Measurements from ENCODE around the gene SBK2.
"Not testable (repeated sequence)": the region's sequence is repeated elsewhere in the genome, so short reads cannot be mapped to it uniquely, and the experiment has no call there.

SBK2 gene

DNA sequence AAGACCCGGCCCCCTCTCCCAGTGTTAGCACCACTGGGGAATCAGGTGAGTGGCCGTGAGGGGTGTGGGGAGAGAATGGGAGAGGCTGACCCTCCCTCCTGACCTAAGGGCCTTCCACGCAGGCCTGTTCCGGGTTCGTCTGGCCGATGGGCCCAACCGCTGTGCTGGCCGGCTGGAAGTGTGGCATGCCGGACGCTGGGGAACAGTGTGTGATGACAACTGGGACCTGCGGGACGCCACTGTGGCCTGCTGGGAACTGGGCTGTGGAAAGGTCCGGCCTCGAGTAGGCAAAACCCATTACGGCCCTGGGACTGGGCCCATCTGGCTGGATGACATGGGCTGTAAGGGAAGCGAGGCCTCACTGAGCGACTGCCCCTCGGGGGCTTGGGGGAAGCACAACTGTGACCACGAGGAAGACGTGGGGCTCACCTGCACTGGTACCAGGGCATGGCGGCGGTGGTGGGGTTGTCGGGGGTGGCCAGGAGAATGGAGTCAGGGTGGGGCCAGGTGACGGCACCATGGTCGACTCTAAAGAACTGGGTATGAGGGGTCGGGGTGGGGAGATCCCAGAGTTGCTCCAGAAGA lies 36.5 kb downstream of the SBK2 start:
- Histone ChIP-seq H3K36me3 (no peaks in the 10 kb centered on the region), H3K9me3 (no peaks in the 10 kb centered on the region), H3K27me3 (peaks cover 15% of the 10 kb centered on the region), H3K27ac (no peak overlapping the region), H3K4me3 (ENCODE audit: low read depth in 1 of 2, low read length in 1 of 2) (no peak overlapping the region), H3K4me1 (ENCODE audit: control insufficient read depth in 1 of 2, insufficient read depth in 1 of 2, low read depth in 1 of 2, low read length in 1 of 2) (peaks cover 7 to 11% of the 10 kb centered on the region in 2 experiments)
- TF ChIP-seq, protein P1, sequence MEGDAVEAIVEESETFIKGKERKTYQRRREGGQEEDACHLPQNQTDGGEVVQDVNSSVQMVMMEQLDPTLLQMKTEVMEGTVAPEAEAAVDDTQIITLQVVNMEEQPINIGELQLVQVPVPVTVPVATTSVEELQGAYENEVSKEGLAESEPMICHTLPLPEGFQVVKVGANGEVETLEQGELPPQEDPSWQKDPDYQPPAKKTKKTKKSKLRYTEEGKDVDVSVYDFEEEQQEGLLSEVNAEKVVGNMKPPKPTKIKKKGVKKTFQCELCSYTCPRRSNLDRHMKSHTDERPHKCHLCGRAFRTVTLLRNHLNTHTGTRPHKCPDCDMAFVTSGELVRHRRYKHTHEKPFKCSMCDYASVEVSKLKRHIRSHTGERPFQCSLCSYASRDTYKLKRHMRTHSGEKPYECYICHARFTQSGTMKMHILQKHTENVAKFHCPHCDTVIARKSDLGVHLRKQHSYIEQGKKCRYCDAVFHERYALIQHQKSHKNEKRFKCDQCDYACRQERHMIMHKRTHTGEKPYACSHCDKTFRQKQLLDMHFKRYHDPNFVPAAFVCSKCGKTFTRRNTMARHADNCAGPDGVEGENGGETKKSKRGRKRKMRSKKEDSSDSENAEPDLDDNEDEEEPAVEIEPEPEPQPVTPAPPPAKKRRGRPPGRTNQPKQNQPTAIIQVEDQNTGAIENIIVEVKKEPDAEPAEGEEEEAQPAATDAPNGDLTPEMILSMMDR (IDR thresholded peaks at IDR 0.05), result no peak

DNA sequence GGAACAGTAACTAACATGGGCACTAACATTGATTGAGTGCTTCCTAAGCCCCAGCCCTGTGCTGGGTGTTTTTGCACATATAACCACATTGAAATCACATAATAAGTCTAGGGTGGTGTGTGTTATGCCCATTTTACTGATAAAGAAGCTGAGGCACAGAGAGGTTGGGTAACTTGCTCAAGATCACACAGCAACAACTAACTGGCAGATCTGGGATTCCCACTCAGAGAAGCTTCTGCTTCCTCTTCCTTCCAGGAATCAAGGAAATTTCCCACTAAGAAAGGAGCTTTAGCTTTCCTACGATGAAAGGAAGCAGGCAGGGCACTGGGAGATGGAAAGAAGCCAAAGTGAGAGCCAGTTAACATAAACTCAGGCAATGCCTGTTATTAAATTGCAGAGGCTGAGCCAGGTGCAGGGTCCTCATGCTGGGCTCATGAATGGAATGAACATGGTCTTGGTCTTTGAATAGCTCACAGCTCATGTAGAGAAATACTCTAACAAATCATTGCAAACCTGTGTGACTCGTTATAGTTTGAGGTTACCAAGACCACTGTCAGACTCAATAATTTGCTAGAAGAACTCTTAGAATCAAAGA lies 38.6 kb downstream of the SBK2 start:
- TF ChIP-seq, protein P1 (IDR thresholded peaks at IDR 0.05), result no peak
- Histone ChIP-seq H3K4me1 (ENCODE audit: control insufficient read depth in 1 of 2, insufficient read depth in 1 of 2, low read depth in 1 of 2, low read length in 1 of 2) (no peaks in the 10 kb centered on the region), H3K27ac (no peak overlapping the region), H3K27me3 (peaks cover 15% of the 10 kb centered on the region), H3K4me3 (ENCODE audit: low read depth in 1 of 2, low read length in 1 of 2) (no peak overlapping the region), H3K36me3 (no peaks in the 10 kb centered on the region), H3K9me3 (no peaks in the 10 kb centered on the region)

DNA sequence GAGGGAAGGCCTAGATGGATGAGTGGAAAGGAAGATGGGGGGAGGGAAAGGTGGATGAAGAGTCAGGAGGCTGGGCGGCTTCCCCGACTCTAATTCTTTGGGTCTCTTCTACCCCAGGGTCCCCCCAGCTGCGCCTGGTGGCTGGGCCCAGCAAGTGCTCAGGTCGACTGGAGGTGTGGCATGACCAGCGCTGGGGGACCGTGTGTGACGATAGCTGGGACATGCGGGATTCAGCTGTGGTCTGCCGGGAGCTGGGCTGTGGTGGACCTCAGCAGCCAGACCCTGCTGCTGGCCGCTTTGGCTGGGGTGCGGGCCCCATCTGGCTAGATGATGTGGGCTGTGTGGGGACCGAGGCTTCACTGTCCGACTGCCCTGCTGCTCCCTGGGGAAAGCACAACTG lies 39.2 kb downstream of the SBK2 start:
- Histone ChIP-seq H3K9me3 (no peaks in the 10 kb centered on the region), H3K27ac (no peak overlapping the region), H3K4me1 (ENCODE audit: control insufficient read depth in 1 of 2, insufficient read depth in 1 of 2, low read depth in 1 of 2, low read length in 1 of 2) (no peaks in the 10 kb centered on the region), H3K4me3 (ENCODE audit: low read depth in 1 of 2, low read length in 1 of 2) (no peak overlapping the region), H3K27me3 (peaks cover 21% of the 10 kb centered on the region), H3K36me3 (no peaks in the 10 kb centered on the region)
- TF ChIP-seq, protein P1 (IDR thresholded peaks at IDR 0.05), result no peak

GRCh38 chr19:55496820-55497219 lies 40.1 kb downstream of the SBK2 start:
- not testable (repeated sequence) for H3K36me3 ChIP-seq; H3K4me3 ChIP-seq (ENCODE audit: low read depth in 1 of 2, low read length in 1 of 2); H3K4me1 ChIP-seq (ENCODE audit: control insufficient read depth in 1 of 2, insufficient read depth in 1 of 2, low read depth in 1 of 2, low read length in 1 of 2); H3K27ac ChIP-seq; H3K9me3 ChIP-seq
- H3K27me3 ChIP-seq, result peaks cover 30% of the 10 kb centered on the region

DNA sequence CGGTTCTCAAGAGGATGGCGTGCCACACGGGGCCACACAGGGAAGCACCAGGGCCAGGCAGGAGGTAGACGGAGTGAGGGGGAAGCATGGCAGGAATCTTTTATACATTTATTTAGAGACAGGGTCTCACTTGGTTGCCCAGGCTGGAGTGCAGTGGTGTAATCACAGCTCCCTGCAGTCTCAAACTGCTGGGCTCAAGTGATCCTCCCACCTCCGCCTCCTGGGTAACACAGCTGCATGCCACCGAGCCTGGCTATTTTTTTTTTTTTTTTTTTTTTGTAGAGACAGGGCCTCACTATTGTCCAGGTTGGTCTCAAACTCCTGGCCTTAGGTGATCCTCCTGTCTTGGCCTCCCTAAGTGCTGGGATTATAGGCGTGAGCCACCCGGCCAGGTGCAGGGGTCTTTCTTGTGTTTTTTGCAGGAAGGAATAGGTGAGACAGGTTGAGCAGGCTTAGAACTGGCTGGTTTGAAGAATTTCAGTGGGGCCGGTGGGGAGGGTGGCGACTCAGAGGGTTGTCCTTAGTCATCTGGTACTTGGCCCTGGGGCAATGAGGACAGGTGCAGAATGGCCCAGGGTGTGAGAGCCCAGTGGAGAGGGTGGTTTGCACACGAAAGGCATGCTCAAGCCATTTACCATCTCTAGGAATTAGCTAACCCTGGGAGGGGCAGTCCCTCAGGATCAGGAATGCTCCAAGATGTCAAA lies 41.1 kb downstream of the SBK2 start:
- Histone ChIP-seq H3K36me3 (no peaks in the 10 kb centered on the region), H3K27me3 (peaks cover 40% of the 10 kb centered on the region), H3K27ac (no peak overlapping the region), H3K4me3 (ENCODE audit: low read depth in 1 of 2, low read length in 1 of 2) (no peak overlapping the region), H3K4me1 (ENCODE audit: control insufficient read depth in 1 of 2, insufficient read depth in 1 of 2, low read depth in 1 of 2, low read length in 1 of 2) (no peaks in the 10 kb centered on the region), H3K9me3 (no peaks in the 10 kb centered on the region)
- TF ChIP-seq, protein P1 (IDR thresholded peaks at IDR 0.05), result no peak

DNA sequence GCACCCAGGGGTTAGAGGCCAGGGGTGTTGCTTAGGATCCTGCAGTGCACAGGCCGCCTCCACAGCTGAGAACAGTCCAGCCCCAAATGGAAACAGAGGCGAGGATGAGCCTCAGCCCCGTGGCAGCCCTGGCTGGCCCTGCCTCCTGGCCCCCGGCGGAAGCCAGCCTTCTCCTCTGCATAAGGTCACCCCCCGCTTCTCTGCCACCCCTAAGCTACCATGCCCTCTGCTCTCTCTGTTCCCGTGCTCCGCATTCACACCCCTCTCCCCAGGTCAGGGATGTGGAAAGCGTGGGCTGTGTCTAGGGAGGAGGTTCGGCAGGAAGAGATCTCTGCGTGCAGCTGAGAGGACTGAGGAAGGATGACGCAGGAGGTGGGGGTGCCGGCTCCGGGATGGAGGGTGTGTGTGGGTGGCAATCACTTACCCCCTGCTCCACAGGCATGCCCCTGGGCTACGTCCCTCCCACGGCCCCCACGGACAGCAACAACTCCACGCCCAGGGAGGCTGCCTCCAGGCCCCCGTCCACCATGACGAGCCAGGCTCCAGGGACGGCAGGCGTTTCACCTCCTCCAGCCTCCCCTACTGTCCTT lies 42.7 kb downstream of the SBK2 start:
- Histone ChIP-seq H3K27ac (no peak overlapping the region), H3K27me3 (peaks cover 51% of the 10 kb centered on the region), H3K4me1 (ENCODE audit: control insufficient read depth in 1 of 2, insufficient read depth in 1 of 2, low read depth in 1 of 2, low read length in 1 of 2) (no peaks in the 10 kb centered on the region), H3K9me3 (no peaks in the 10 kb centered on the region), H3K36me3 (no peaks in the 10 kb centered on the region), H3K4me3 (ENCODE audit: low read depth in 1 of 2, low read length in 1 of 2) (no peak overlapping the region)
- TF ChIP-seq, protein P1 (IDR thresholded peaks at IDR 0.05), result no peak
